A549 (cell line): ENCODE data around the gene POC1A.

Experiments
- CHD2 ChIP-seq: fragments of 150-350 bp; IDR thresholded peaks from 2 replicates; pipeline ENCODE4 v1.6.1; 2014; ENCODE audit warnings: low read length; ENCODE audit not compliant: partially characterized antibody
- FOSB ChIP-seq: fragments of 250-450 bp; sonication (Bioruptor Pico); IDR thresholded peaks from 2 replicates; pipeline ENCODE4 v1.5.0; 2020; ENCODE audit warnings: mild to moderate bottlenecking, moderate library complexity
- GATA3 ChIP-seq: IDR thresholded peaks from 2 replicates; pipeline ENCODE4 v1.6.1; 2012; ENCODE audit warnings: borderline replicate concordance
- HMGXB4 ChIP-seq: fragments of 250-450 bp; sonication (Bioruptor Pico); IDR thresholded peaks from 2 replicates; pipeline ENCODE4 v1.5.0; 2021; ENCODE audit warnings: mild to moderate bottlenecking, moderate library complexity, borderline replicate concordance
- MAZ ChIP-seq: fragments of 150-350 bp; IDR thresholded peaks from 2 replicates; pipeline ENCODE4 v1.6.1; 2014; ENCODE audit warnings: antibody characterized with exemption, low read depth, low read length, borderline replicate concordance
- POLR2A ChIP-seq: IDR thresholded peaks from 2 replicates; pipeline ENCODE4 v1.6.1; 2012; ENCODE audit warnings: mild to moderate bottlenecking, low read length
- SREBF2 ChIP-seq: fragments of 450-650 bp; IDR thresholded peaks from 2 replicates; pipeline ENCODE4 v1.6.1; 2014; ENCODE audit warnings: mild to moderate bottlenecking, moderate library complexity
- ZSCAN20 ChIP-seq: fragments of 250-450 bp; sonication (Bioruptor Pico); IDR thresholded peaks from 2 replicates; pipeline ENCODE4 v1.8.0; 2022; ENCODE audit warnings: mild to moderate bottlenecking, moderate library complexity
- TF ChIP-seq, protein P1 (sequence below): fragments of >200 bp; sonication (Bioruptor Twin); formaldehyde crosslinking; IDR thresholded peaks from 3 replicates; pipeline ENCODE4 v1.5.1; 2016

DNA sequence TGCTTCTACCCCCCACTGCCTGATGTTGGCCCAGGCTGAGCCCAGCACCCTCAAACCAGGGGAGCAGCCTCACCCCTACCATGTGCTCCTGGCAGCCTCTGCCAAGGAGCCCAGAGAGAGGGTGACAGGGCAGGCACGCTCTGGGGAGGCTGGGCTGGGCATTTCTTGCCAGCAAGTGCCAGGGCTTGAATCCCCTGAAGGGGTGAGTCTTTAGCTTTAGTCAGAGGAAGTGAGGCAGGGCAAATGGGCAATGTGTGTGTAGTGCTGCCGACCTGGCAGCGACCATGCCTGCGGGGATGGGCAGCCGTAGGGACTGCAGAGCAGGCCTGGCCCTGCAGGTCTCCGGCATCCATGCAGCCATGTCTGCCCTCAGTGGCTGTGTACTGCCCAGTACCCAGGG is 116.0 kb downstream of the POC1A start:
- no peak for TF ChIP-seq MAZ
- no peak for TF ChIP-seq FOSB
- TF ChIP-seq, protein P1, sequence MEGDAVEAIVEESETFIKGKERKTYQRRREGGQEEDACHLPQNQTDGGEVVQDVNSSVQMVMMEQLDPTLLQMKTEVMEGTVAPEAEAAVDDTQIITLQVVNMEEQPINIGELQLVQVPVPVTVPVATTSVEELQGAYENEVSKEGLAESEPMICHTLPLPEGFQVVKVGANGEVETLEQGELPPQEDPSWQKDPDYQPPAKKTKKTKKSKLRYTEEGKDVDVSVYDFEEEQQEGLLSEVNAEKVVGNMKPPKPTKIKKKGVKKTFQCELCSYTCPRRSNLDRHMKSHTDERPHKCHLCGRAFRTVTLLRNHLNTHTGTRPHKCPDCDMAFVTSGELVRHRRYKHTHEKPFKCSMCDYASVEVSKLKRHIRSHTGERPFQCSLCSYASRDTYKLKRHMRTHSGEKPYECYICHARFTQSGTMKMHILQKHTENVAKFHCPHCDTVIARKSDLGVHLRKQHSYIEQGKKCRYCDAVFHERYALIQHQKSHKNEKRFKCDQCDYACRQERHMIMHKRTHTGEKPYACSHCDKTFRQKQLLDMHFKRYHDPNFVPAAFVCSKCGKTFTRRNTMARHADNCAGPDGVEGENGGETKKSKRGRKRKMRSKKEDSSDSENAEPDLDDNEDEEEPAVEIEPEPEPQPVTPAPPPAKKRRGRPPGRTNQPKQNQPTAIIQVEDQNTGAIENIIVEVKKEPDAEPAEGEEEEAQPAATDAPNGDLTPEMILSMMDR, result no peak
- TF ChIP-seq SREBF2, result no peak
- no peak for TF ChIP-seq POLR2A
- no peak for TF ChIP-seq GATA3
- TF ChIP-seq ZSCAN20 (CRISPR knock-in tag), result no peak
- no peak for TF ChIP-seq HMGXB4
- no peak for TF ChIP-seq CHD2
